GM18861 (cell line): Measurements from ENCODE around the gene MTTP.

ENCODE experiments used
- ATAC-seq: cut with Tn5 transposase; IDR thresholded peaks from one replicate; pipeline ENCODE4 v1.9.1; 2021; ENCODE audit not compliant: unreplicated experiment

The MTTP gene

DNA sequence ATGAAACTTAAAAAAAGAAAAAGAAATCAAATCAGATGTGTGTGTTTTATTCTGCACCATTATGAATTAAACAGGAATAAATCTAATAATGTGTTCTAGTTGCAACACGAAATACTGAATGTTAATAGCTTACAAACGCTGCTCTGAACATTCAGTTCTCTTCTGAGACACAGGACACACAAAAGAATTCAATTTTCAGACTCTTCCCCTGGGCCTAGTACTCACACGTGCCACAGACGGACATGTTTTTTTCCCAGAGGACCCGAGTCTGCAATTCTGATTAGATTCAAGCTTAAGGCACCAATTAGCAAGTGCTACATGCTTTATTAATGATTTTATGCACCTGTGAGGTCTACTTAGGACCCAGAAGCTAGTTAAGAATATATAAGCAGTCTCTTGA lies 62.5 kb downstream of the MTTP start:
- ATAC-seq = no peak

DNA sequence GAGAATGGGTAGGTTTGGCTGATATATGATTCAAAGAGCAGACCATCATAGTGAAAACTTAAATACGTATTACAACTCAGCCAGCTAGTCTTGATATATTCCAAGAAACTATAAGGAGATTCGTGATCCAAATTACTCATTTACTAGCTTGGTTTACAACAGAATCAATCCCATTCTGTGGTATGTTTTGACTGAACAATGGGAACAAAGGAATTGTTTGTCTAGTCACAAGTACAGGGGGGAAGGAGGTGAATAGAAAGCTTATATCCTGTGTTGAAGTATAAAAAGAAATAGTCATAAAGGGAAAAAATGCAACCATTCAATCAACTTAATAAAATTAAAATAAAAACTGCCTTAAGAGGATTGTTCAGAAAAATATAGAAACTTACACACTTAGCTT lies 66.1 kb downstream of the MTTP start:
- ATAC-seq = no peak

DNA sequence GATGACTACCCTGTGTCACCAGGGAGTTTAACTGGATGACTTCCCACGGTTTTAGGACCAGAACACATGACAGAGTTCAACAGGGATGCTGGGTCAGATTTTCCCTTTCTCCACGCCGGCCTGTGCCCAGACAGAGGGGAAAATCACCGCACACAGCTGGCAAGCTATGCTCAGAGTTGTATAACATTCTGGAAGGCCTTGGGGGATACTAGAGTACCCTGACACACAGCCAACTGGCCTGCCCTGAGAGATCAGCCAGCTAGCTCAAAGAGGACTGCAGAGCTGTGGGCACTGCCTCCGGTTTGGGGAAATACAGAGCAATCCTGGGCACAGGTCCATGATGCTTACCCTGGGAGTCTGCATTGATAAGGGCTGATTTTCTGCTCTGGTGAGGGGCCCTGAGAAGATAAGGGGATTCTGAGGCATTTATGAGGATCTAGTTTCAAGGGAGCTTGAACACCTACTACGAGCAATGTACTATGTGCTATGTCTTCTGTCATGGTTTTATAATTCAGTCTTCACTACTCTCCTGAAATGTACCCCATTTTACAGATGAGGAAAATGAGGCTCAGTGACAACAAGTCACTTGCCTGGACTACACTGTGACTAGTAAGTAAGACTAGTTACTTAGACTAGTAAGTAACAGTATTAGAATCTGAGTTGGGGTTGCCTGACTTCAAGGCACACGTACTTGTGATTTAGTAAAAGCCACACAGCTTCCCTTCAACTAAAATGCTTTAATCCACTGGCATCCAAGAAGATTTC lies 68.3 kb downstream of the MTTP start:
- no peak for ATAC-seq

GRCh38 chr4:99644453-99644852 lies 69.8 kb downstream of the MTTP start:
- no peak for ATAC-seq

DNA sequence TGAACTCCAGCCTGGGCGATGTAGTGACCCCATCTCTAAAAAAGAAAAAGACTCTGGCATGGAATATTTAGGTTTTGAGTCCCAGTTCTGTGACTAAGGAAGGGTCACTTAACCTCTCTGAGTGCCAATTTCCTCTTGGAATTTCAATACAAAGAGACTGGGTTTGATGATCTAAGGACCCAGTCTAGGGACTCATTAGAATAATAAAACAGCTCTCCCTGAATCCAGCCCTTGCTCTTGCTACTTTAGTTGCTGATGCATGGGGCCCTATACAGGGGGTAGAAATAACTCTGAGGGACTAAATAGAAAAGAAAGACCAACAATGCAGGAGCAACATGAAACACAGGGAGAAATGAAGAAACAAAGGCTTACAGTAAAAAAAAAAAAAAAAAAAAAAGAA lies 70.4 kb downstream of the MTTP start:
- no peak for ATAC-seq

GRCh38 chr4:99645638-99646037 lies 71.0 kb downstream of the MTTP start:
- no peak for ATAC-seq

GRCh38 chr4:99647071-99647470 lies 72.4 kb downstream of the MTTP start:
- no peak for ATAC-seq

- no peak for ATAC-seq
These were observed 73.7 kb downstream of the MTTP start for GRCh38 chr4:99648321-99648720.

GRCh38 chr4:99649208-99649607 lies 74.6 kb downstream of the MTTP start:
- no peak for ATAC-seq

- ATAC-seq = no peak
These were observed 75.2 kb downstream of the MTTP start for GRCh38 chr4:99649778-99650177.

DNA sequence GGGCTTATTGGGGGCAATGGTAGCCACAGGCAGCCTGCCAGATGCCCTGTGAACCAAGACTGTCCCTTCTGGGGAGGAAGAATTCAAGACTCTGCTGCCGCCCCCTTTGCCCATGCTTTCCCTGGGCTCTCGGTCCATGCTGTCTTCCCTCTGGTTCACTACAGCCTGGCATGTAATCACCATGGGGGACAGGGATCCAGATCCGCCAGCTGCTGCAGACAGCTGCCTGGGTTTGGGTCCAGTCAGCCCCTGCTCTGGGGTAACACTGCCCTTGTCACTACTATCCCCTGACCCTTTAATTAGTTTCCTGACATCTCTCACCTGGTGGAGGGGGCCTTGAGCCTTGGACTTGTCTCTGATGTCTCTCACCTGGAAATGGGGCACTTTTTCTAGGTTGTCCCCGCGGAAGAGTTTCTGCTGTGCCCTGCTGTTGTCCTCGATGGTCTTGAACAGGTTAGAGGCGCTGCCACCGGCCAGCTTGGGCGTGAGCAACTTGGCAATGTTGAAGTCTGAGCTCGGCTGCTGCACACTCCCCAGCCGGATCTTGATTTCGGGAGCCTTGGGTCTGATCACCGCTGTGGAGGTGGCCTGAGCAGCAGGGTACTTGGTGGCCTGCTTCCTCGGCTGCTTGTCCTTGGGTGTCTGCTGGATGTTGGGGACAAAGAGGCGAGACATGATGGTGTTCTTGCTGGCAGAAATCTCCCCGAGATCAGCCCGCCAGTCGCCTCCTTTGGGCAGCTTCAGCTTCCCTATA lies 76.6 kb downstream of the MTTP start:
- no peak for ATAC-seq

DNA sequence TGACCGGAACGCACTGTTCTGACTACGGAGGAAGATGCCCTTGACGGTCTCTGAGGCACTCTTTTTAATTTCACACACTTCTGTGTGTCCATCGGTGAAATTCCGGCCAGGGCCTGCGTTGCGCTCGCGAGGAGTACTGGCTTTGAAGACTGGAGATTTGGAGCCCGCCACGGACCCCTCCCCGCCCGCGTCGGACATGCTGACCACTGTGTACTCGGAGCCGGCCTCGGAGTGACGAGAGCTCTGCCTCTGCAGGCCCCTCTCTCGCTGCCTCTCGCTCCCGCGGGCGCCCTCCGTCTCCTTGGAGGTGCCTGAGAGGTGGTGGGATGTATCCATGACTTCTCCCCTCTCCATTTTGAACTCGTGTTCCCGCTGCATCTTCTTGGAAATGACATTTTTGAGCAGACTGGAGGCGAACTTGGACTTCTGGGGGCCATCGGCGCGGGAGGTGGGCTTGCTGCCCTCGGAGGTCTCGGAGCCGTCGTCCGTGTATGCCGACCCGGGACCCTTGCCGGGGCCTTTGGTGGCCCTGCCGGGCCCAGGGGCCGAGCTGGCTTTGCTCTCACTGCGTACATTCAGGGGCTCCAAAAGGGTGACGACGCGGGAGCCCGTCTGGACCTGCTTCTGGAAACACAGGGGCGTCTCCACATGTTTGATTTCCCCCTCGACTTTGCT lies 77.3 kb downstream of the MTTP start:
- no peak for ATAC-seq

GRCh38 chr4:99652596-99653436 lies 78.2 kb downstream of the MTTP start:
- no peak for ATAC-seq

- no peak for ATAC-seq
These were observed 79.3 kb downstream of the MTTP start for GRCh38 chr4:99653916-99654315.

GRCh38 chr4:99654361-99654761 lies 79.7 kb downstream of the MTTP start:
- no peak for ATAC-seq

DNA sequence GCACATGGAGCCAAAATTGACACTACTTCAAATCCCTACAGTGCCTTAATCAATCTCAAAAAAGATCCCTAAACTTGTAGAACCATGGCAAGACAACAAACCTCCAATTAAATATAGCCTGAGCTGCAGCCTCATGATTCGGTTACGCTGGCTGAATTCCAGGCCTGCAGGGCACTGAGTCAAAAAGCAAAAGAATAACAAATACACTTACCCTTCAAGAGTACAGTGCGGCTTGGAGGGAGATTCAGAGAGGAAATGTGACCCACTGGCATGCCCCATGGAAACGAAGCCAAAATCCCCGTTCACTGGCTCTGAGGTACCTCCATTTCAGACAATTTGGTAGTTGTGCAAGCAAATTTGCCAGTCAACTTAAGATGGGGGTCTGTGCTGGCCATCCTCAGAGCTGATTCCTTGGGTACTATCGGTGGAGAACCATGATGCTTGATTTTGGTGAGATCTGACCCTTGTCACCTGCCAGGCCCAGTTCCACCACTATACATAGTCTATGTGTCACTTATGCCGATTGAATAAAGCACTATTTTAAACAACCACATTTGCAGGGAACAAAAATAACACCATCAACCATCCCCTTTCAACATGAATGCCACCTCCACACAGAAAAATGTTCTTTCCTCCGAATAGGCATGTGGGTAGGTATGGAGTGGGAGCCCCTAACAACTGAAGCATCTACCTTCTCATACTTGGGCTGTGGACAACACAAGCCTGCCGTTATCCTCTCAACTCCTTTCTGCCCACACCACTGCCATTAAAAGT lies 80.9 kb downstream of the MTTP start:
- no peak for ATAC-seq

DNA sequence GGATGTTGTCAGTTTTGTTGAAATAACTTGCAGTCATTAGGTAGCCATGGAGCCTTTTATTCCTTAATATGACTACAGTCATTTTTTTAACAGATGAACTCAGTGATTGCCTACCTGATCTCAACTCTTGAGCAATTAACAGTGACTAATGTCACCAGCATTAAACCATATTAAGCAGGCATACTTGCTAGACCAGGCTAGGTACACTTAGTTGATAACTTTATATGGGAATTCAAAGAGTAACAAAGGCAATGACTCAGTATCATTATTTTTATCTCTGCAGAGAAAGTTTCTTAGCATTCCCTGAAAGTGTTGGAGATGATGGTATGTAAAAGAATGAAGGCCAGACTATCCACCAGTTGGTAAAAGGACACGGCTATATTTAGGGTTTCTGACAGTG lies 83.2 kb downstream of the MTTP start, which contains the start of gene C4orf54:
C4orf54 (minus strand) TSS at position 31 of the 400 bp plus-strand sequence. CDS start 3,180 bp downstream, outside the sequence.
- ATAC-seq = no peak

DNA sequence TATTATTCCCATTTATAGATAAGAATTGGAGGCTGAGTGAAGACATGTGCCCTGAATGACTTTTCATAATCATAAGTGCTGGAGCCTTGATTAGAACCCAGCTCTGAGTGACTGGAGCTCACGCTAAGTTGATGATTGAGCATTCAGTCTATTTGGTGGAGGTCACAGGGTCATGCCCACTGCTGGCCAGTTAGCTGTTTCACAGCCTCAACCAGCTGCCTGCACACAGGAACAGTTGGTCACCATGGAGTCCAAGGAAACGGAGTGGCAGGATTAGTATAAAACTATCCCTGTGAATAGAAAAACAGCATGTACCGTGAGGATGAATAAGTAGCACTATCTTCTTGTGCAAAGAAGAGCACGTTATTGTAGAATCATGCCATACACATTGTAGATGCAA lies 84.0 kb downstream of the MTTP start:
- no peak for ATAC-seq

- no peak for ATAC-seq
These were observed 87.3 kb downstream of the MTTP start for GRCh38 chr4:99661907-99662306.

DNA sequence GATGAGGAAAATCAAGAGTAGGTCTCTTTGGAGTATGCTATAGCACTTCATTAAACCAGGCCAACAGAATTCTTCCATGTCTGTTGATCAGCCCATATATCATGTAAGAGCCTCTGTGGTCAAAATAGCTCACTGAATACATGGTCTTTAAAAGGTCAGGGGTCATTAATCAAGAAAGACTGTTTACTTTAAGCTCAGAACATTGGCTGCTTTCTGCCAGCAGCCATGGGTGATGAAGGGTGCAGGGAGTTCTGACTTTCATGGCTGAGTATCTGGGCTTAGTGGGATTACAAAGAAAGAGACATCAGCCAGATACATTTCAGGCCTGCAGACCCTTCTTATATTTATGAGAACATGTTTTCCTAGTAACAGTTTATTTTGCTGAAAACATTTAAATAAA lies 90.1 kb downstream of the MTTP start:
- ATAC-seq = no peak
